HepG2 (cell line): ENCODE results near the gene SP9. TPM values are rescaled to one million over a fixed set of nuclear protein-coding genes. Genes with fewer than 3 reads are reported as not detected.

Experiments used
- ARNT2 ChIP-seq: sonication (generic); formaldehyde crosslinking; IDR thresholded peaks from 2 replicates; pipeline ENCODE4 v1.8.0; 2022; ENCODE audit warnings: mild to moderate bottlenecking, low read depth, missing genetic modification reagents, moderate library complexity
- CEBPG ChIP-seq: IDR thresholded peaks from 2 replicates; pipeline ENCODE4 v1.6.1; 2016
- CHCHD3 ChIP-seq: sonication (generic); formaldehyde crosslinking; IDR thresholded peaks from 2 replicates; pipeline ENCODE4 v1.8.0; 2022; ENCODE audit warnings: mild to moderate bottlenecking, missing genetic modification reagents, moderate library complexity
- FOXK1 ChIP-seq: sonication (generic); formaldehyde crosslinking; IDR thresholded peaks from 2 replicates; pipeline ENCODE4 v1.4.0; 2020; ENCODE audit warnings: low read depth, missing genetic modification reagents, borderline replicate concordance
- GTF3A ChIP-seq: sonication (generic); formaldehyde crosslinking; conservative IDR thresholded peaks from 2 replicates; pipeline ENCODE4 v1.4.0; 2020; ENCODE audit warnings: mild to moderate bottlenecking, missing genetic modification reagents
- HDAC1 ChIP-seq: sonication (generic); formaldehyde crosslinking; IDR thresholded peaks from 2 replicates; pipeline ENCODE4 v1.5.1; 2020; ENCODE audit warnings: mild to moderate bottlenecking, missing genetic modification reagents
- IRF2 ChIP-seq: IDR thresholded peaks from 2 replicates; pipeline ENCODE4 v1.6.1; 2018; ENCODE audit warnings: missing genetic modification reagents, missing compliant biosample characterization
- ISL2 ChIP-seq: sonication (generic); formaldehyde crosslinking; IDR thresholded peaks from 2 replicates; pipeline ENCODE4 v1.5.0; 2020; ENCODE audit warnings: missing genetic modification reagents
- KDM6A ChIP-seq: IDR thresholded peaks from 2 replicates; pipeline ENCODE4 v1.6.1; 2016; ENCODE audit warnings: low read depth
- KLF6 ChIP-seq: IDR thresholded peaks from 2 replicates; pipeline ENCODE4 v1.8.0; 2016; ENCODE audit warnings: missing biosample characterization, missing genetic modification reagents
- MED8 ChIP-seq: sonication (generic); formaldehyde crosslinking; IDR thresholded peaks from 2 replicates; pipeline ENCODE4 v1.8.1; 2023; ENCODE audit warnings: mild to moderate bottlenecking, missing genetic modification reagents; ENCODE audit not compliant: insufficient replicate concordance
- PRPF4 ChIP-seq: fragments of 200-400 bp; formaldehyde crosslinking; IDR thresholded peaks from 2 replicates; pipeline ENCODE4 v1.6.1; 2016; ENCODE audit warnings: low read length, low read depth; ENCODE audit not compliant: poor library complexity, severe bottlenecking
- RELA ChIP-seq: sonication (generic); formaldehyde crosslinking; IDR thresholded peaks from 2 replicates; pipeline ENCODE4 v1.4.0; 2020; ENCODE audit warnings: missing genetic modification reagents
- WIZ ChIP-seq: sonication (generic); formaldehyde crosslinking; IDR thresholded peaks from 2 replicates; pipeline ENCODE4 v1.5.1; 2020; ENCODE audit warnings: mild to moderate bottlenecking, missing genetic modification reagents
- ZMAT3 ChIP-seq: sonication (generic); formaldehyde crosslinking; conservative IDR thresholded peaks from 2 replicates; pipeline ENCODE4 v1.7.0; 2021; ENCODE audit warnings: missing genetic modification reagents
- polyA plus RNA-seq, 8 experiments: library from polyadenylated mRNA; depleted of rRNA in 3 of 8; stranded (reverse) in 7 of 8; unstranded in 1 of 8; fragments of >200 nt; fragmentation: Illumina TruSeq in 4 of 8; extraction: Trizol in 4 of 8; gene quantifications; 2 replicates each; pipeline versions ENCODE4 v1.2.1 to v1.2.3, GENCODE V29; 2011 to 2016; ENCODE audit warnings: low read depth in 4 of 8, missing spikeins in 1 of 8, mixed read lengths in 1 of 8; ENCODE audit not compliant: insufficient read depth in 1 of 8
- total RNA-seq, 5 experiments: library from RNA; depleted of rRNA; stranded (reverse); fragments of >200 nt; fragmentation: Illumina TruSeq; extraction: Trizol; gene quantifications; 2 replicates each; pipeline ENCODE4 v1.2.3, GENCODE V29; 2016; ENCODE audit warnings: low read depth in 1 of 5
- TF ChIP-seq, protein P1 (sequence below): sonication (generic); formaldehyde crosslinking; IDR thresholded peaks from 2 replicates; pipeline ENCODE4 v1.4.0; 2020; ENCODE audit warnings: missing genetic modification reagents
- TF ChIP-seq, protein P2 (sequence below): sonication (generic); formaldehyde crosslinking; IDR thresholded peaks from 2 replicates; pipeline ENCODE4 v1.4.0; 2020; ENCODE audit warnings: missing genetic modification reagents
- TF ChIP-seq, protein P3 (sequence below): sonication (generic); formaldehyde crosslinking; IDR thresholded peaks from 2 replicates; pipeline ENCODE4 v1.8.1; 2023; ENCODE audit warnings: mild to moderate bottlenecking, missing genetic modification reagents, borderline replicate concordance
- TF ChIP-seq, protein P4 (sequence below): sonication (generic); formaldehyde crosslinking; IDR thresholded peaks from 2 replicates; pipeline ENCODE4 v1.4.0; 2020; ENCODE audit warnings: missing genetic modification reagents
- TF ChIP-seq, protein P5 (sequence below): sonication (generic); formaldehyde crosslinking; IDR thresholded peaks from 2 replicates; pipeline ENCODE4 v1.9.0; 2022; ENCODE audit warnings: missing genetic modification reagents, mild to moderate bottlenecking, borderline replicate concordance
- TF ChIP-seq, protein P6 (sequence below): sonication (generic); formaldehyde crosslinking; IDR thresholded peaks from 2 replicates; pipeline ENCODE4 v1.4.0; 2020; ENCODE audit warnings: missing genetic modification reagents; ENCODE audit errors: not compliant biosample characterization

SP9 gene
- total and polyA plus RNA-seq, 2 of the 13 experiments (the other 11 are each of a cell fraction or from before 2014, with no cell fraction given) = not detected

DNA sequence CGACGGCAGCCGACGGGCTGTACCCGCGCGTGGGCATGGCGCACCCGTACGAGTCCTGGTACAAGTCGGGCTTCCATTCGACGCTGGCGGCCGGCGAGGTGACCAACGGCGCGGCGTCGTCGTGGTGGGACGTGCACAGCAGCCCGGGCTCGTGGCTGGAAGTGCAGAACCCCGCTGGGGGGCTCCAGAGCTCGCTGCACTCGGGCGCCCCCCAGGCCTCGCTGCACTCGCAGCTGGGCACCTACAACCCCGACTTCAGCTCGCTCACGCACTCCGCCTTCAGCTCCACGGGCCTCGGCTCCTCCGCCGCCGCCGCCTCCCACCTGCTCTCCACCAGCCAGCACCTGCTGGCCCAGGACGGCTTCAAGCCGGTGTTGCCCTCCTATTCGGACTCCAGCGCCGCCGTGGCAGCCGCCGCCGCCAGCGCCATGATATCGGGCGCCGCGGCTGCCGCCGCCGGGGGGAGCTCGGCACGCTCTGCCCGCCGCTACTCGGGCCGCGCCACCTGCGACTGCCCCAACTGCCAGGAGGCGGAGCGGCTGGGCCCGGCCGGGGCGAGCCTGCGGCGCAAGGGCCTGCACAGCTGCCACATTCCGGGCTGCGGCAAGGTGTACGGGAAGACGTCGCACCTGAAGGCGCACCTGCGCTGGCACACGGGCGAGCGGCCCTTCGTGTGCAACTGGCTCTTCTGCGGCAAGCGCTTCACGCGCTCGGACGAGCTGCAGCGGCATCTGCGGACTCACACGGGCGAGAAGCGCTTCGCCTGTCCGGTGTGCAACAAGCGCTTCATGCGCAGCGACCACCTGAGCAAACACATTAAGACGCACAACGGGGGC, 2.0 kb downstream of the SP9 start (continued):
- TF ChIP-seq, protein P1, sequence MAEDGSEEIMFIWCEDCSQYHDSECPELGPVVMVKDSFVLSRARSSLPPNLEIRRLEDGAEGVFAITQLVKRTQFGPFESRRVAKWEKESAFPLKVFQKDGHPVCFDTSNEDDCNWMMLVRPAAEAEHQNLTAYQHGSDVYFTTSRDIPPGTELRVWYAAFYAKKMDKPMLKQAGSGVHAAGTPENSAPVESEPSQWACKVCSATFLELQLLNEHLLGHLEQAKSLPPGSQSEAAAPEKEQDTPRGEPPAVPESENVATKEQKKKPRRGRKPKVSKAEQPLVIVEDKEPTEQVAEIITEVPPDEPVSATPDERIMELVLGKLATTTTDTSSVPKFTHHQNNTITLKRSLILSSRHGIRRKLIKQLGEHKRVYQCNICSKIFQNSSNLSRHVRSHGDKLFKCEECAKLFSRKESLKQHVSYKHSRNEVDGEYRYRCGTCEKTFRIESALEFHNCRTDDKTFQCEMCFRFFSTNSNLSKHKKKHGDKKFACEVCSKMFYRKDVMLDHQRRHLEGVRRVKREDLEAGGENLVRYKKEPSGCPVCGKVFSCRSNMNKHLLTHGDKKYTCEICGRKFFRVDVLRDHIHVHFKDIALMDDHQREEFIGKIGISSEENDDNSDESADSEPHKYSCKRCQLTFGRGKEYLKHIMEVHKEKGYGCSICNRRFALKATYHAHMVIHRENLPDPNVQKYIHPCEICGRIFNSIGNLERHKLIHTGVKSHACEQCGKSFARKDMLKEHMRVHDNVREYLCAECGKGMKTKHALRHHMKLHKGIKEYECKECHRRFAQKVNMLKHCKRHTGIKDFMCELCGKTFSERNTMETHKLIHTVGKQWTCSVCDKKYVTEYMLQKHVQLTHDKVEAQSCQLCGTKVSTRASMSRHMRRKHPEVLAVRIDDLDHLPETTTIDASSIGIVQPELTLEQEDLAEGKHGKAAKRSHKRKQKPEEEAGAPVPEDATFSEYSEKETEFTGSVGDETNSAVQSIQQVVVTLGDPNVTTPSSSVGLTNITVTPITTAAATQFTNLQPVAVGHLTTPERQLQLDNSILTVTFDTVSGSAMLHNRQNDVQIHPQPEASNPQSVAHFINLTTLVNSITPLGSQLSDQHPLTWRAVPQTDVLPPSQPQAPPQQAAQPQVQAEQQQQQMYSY = no peak
- TF ChIP-seq ISL2 (CRISPR knock-in tag) (no peak), RELA (CRISPR knock-in tag) (no peak), IRF2 (no peak), ARNT2 (CRISPR knock-in tag) (peak; percentile 26; the same call in 1 of the 2 replicates), KLF6 (CRISPR knock-in tag) (no peak), ZMAT3 (CRISPR knock-in tag) (peak; percentile 82), FOXK1 (CRISPR knock-in tag) (no peak), CEBPG (CRISPR knock-in tag) (no peak), PRPF4 (no peak), GTF3A (CRISPR knock-in tag) (no peak), MED8 (no peak), HDAC1 (CRISPR knock-in tag) (0 out of 2 replicates have a peak, but pooled peaks have one; percentile 38), WIZ (no peak), CHCHD3 (CRISPR knock-in tag) (no peak), KDM6A (CRISPR knock-in tag) (no peak)
- TF ChIP-seq, protein P2, sequence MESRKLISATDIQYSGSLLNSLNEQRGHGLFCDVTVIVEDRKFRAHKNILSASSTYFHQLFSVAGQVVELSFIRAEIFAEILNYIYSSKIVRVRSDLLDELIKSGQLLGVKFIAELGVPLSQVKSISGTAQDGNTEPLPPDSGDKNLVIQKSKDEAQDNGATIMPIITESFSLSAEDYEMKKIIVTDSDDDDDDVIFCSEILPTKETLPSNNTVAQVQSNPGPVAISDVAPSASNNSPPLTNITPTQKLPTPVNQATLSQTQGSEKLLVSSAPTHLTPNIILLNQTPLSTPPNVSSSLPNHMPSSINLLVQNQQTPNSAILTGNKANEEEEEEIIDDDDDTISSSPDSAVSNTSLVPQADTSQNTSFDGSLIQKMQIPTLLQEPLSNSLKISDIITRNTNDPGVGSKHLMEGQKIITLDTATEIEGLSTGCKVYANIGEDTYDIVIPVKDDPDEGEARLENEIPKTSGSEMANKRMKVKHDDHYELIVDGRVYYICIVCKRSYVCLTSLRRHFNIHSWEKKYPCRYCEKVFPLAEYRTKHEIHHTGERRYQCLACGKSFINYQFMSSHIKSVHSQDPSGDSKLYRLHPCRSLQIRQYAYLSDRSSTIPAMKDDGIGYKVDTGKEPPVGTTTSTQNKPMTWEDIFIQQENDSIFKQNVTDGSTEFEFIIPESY (CRISPR knock-in tag) = no peak
- TF ChIP-seq, protein P3, sequence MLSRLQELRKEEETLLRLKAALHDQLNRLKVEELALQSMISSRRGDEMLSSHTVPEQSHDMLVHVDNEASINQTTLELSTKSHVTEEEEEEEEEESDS (CRISPR knock-in tag) = no peak
- TF ChIP-seq, protein P4, sequence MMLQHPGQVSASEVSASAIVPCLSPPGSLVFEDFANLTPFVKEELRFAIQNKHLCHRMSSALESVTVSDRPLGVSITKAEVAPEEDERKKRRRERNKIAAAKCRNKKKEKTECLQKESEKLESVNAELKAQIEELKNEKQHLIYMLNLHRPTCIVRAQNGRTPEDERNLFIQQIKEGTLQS (CRISPR knock-in tag) = no peak
- TF ChIP-seq, protein P5, sequence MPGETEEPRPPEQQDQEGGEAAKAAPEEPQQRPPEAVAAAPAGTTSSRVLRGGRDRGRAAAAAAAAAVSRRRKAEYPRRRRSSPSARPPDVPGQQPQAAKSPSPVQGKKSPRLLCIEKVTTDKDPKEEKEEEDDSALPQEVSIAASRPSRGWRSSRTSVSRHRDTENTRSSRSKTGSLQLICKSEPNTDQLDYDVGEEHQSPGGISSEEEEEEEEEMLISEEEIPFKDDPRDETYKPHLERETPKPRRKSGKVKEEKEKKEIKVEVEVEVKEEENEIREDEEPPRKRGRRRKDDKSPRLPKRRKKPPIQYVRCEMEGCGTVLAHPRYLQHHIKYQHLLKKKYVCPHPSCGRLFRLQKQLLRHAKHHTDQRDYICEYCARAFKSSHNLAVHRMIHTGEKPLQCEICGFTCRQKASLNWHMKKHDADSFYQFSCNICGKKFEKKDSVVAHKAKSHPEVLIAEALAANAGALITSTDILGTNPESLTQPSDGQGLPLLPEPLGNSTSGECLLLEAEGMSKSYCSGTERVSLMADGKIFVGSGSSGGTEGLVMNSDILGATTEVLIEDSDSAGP = peak; percentile 44; the same call in 1 of the 2 replicates
- TF ChIP-seq, protein P6, sequence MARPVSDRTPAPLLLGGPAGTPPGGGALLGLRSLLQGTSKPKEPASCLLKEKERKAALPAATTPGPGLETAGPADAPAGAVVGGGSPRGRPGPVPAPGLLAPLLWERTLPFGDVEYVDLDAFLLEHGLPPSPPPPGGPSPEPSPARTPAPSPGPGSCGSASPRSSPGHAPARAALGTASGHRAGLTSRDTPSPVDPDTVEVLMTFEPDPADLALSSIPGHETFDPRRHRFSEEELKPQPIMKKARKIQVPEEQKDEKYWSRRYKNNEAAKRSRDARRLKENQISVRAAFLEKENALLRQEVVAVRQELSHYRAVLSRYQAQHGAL (CRISPR knock-in tag) = no peak
